Medulla oblongata (tissue), 1 donor: ENCODE results near the gene GLI1.
A peak's percentile ranks its signal among the peaks of the same experiment; 100 is the strongest.

Experiments
- DNase-seq: peaks from one replicate; pipeline ENCODE4 v3.0.0-alpha.2; 2015; ENCODE audit errors: extremely low spot score

The GLI1 gene

GRCh38 chr12:57518920-57519795, 59.6 kb downstream of the GLI1 start:
- no peak for DNase-seq

- DNase-seq = no peak
Observed at GRCh38 chr12:57519796-57520052, 60.1 kb downstream of the GLI1 start.

GRCh38 chr12:57520053-57520818, 60.7 kb downstream of the GLI1 start, which contains the start of gene DDIT3:
DDIT3 (minus strand) TSS chr12:57520514; CDS start chr12:57517406, 3,108 bp downstream.
- DNase-seq = peak; percentile 99

- peak; percentile 61 for DNase-seq
Observed at GRCh38 chr12:57521525-57522010, 62.0 kb downstream of the GLI1 start.
